ENCODE measurements around the gene HGFAC.

The HGFAC gene

DNA sequence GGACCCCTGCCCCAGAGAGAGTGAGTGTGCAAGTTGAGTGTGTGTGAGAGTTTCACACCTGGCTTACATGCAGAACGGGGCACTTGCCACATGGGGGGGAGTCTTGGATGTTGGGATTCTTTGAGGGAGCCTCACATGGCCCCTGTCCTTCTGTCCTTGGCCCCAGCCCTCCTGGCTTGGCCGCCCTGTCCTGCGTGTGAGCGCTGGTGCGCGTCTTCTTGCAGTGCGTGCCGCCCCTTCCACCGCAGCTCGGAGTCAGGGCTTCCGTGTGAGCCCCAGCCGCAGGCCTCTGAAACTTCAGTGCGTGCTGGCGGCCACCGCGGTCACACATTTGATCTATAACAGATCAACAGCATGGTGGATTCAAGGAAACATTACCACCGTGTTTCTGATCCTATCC is 30.1 kb upstream of the HGFAC start:
- no peak for TF ChIP-seq CTCF (IDR thresholded peaks at IDR 0.05; ENCODE audit: control insufficient read depth, insufficient read depth, low read depth, low read length, missing control alignments)
- H3K4me3 ChIP-seq (ENCODE audit: control insufficient read depth, low read depth, low read length), result no peak overlapping the region
- DNase-seq (ENCODE audit: low read depth), result no peak

DNA sequence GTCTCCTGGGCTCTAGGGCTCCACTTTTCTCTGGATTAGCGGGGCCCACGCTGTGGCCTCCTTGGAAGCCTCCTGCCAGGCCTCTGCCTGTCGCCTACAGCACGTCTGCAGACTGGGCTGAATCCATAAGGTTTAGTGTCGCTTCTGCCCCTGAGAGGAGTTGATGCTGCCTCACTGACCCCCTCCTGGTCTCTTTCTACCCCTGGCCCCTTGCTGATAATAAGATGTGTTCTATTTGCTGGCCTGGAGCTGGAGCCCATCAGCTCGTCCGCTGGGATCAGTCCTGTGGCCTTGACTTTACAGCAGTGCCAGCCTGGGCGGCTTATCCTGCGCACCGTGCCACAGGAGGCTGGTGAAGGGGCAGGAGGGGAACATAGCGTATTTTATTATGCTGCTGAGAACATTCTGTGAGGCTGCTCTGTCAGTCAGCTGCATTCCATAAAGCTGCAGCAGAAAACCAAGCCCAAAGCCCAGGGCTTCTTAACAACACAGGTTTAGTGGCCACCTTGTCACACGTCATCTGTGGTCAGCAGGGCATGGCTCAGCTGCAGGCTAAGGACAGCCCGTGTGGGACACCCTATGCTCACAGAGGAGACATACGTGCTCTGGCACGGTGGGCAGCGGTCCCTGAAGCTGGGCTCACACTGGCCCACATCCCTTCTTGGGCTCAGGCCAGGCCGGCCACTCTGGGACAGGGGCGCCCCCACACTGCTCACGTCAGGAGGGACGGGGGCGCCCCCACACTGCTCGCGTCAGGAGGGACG is 29.3 kb upstream of the HGFAC start:
- DNase-seq (ENCODE audit: low read depth), result no peak
- TF ChIP-seq CTCF (IDR thresholded peaks at IDR 0.05; ENCODE audit: control insufficient read depth, insufficient read depth, low read depth, low read length, missing control alignments), result no peak
- no peak overlapping the region for H3K4me3 ChIP-seq (ENCODE audit: control insufficient read depth, low read depth, low read length)

DNA sequence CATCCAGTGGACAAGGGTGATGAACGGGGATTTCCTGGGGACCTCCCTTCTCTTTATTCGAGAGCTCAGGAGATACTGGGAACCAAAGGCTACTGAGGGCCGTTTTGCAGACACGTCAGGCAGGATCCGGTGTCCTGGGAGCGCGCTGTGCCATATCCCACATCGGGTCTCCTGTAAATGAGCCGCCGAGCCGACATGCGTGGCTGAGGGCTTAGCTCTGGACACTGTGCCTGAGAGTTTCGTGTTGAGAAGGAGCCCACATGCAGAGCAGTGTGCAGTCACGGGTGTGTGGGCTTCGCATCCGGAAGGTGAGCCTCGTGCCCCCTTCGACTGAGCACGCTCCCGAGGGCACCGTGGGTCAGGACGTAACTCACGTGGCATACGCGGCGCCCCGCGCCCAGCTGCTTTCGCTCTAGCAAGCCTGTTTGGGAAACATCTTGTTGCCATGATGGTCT is 28.5 kb upstream of the HGFAC start:
- TF ChIP-seq CTCF (IDR thresholded peaks at IDR 0.05; ENCODE audit: control insufficient read depth, insufficient read depth, low read depth, low read length, missing control alignments), result no peak
- no peak overlapping the region for H3K4me3 ChIP-seq (ENCODE audit: control insufficient read depth, low read depth, low read length)
- no peak for DNase-seq (ENCODE audit: low read depth)

GRCh38 chr4:3413675-3414420 is 27.9 kb upstream of the HGFAC start:
- no peak for DNase-seq (ENCODE audit: low read depth)
- TF ChIP-seq CTCF (IDR thresholded peaks at IDR 0.05; ENCODE audit: control insufficient read depth, insufficient read depth, low read depth, low read length, missing control alignments), result no peak
- H3K4me3 ChIP-seq (ENCODE audit: control insufficient read depth, low read depth, low read length), result no peak overlapping the region

DNA sequence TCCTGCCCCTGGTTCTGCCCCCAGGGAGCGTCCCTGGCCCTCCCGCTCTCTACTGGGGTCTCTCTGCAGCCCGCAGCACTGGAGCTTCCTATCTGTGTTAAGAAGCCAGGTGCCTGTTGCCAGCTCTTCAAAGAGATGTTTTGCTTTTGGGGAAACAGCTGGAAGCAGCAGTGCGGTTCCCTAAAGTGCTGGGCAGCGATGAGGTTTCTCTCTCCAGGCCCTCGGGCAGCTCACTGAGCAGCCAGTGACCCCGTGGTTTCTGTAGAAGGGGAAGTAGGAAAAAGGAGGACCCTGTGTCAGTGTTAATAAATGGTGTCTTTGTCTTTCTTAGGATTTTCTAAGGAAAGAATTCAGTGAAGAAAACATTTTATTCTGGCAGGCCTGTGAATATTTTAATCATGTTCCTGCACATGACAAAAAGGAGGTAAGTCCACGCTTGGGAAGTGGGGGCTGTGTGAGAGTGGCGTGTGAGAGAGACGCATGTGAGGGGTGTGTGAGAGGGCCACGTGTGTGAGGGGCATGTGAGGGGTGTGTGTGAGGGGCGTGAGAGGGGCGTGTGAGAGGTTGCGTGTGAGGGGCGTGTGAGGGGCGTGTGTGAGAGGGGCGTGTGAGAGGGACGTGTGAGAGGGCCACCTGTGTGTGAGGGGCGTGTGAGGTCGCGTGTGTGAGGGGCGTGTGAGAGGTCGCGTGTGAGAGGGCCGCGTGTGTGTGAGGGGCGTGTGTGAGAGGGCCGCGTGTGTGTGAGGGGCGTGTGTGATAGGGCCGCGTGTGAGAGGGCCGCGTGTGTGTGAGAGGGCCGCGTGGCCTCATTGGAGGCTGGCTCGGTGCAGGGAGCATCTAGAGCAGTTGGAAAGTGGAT is 27.1 kb upstream of the HGFAC start:
- H3K4me3 ChIP-seq (ENCODE audit: control insufficient read depth, low read depth, low read length), result no peak overlapping the region
- TF ChIP-seq CTCF (IDR thresholded peaks at IDR 0.05; ENCODE audit: control insufficient read depth, insufficient read depth, low read depth, low read length, missing control alignments), result no peak
- DNase-seq (ENCODE audit: low read depth), result no peak

- no peak overlapping the region for H3K4me3 ChIP-seq (ENCODE audit: control insufficient read depth, low read depth, low read length)
- no peak for TF ChIP-seq CTCF (IDR thresholded peaks at IDR 0.05; ENCODE audit: control insufficient read depth, insufficient read depth, low read depth, low read length, missing control alignments)
- no peak for DNase-seq (ENCODE audit: low read depth)
Measured at GRCh38 chr4:3415471-3416141, 26.2 kb upstream of the HGFAC start.
